Coronary artery (tissue), 2 donors: ENCODE results near the gene HSD17B8.

Experiments
- DNase-seq: peaks from one replicate; pipeline ENCODE4 v3.0.0-alpha.2; 2017; ENCODE audit warnings: low spot score
- H3K27ac ChIP-seq, 2 donors: fragments of 200-600 bp; sonication (generic); one replicate each; pipeline ENCODE4 v1.5.1; 2016 to 2019
- H3K4me3 ChIP-seq: fragments of 200-600 bp; sonication (generic); 2 replicates; pipeline ENCODE4 v1.5.1; 2016; ENCODE audit warnings: mild to moderate bottlenecking, moderate library complexity
- TF ChIP-seq, protein P1 (sequence below): fragments of 200-600 bp; sonication (generic); IDR thresholded peaks from one replicate; pipeline ENCODE4 v1.5.1; 2019; ENCODE audit warnings: antibody characterized with exemption

The HSD17B8 gene

DNA sequence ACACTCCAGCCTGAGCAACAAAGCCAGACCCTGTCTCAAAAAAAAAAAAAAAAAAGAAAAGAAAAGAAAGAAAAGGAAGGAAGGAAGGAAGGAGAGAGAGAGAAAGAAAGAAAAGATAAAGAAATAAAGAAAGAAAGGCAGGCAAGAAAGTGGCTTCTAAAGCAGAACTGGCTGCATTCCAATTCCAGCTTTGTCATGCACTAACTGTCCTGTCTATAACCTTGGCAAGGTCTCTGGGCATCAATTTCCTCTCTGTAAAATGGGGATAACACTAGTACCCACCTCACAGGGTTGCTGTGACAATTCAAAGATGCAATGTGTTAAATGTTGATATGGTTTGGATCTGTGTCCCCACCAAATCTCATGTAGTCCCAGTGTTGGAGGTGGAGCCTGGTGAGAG, 31.9 kb downstream of the HSD17B8 start:
- TF ChIP-seq, protein P1, sequence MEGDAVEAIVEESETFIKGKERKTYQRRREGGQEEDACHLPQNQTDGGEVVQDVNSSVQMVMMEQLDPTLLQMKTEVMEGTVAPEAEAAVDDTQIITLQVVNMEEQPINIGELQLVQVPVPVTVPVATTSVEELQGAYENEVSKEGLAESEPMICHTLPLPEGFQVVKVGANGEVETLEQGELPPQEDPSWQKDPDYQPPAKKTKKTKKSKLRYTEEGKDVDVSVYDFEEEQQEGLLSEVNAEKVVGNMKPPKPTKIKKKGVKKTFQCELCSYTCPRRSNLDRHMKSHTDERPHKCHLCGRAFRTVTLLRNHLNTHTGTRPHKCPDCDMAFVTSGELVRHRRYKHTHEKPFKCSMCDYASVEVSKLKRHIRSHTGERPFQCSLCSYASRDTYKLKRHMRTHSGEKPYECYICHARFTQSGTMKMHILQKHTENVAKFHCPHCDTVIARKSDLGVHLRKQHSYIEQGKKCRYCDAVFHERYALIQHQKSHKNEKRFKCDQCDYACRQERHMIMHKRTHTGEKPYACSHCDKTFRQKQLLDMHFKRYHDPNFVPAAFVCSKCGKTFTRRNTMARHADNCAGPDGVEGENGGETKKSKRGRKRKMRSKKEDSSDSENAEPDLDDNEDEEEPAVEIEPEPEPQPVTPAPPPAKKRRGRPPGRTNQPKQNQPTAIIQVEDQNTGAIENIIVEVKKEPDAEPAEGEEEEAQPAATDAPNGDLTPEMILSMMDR: no peak
- H3K4me3 ChIP-seq: no peak overlapping the region
- no peak for DNase-seq
- no peak overlapping the region for H3K27ac ChIP-seq

DNA sequence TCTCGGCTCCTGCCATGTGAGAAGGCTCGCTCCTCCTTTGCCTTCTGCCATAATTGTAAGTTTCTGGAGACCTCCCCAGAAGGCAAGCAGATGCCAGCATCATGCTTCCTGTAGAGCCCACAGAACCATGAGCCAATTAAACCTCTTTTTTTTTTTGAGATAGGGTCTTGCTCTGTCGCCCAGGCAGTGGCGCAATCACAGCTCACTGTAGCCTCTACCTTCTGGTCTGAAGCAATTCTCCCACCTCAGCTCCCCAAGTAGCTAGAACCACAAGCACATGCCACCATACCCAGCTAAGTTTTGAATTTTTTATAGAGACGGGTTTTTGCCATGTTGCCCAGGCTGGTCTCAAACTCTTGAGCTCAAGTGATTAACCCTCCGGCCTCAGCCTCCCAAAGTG, 32.4 kb downstream of the HSD17B8 start:
- TF ChIP-seq, protein P1: no peak
- no peak overlapping the region for H3K27ac ChIP-seq
- H3K4me3 ChIP-seq: no peak overlapping the region
- no peak for DNase-seq

DNA sequence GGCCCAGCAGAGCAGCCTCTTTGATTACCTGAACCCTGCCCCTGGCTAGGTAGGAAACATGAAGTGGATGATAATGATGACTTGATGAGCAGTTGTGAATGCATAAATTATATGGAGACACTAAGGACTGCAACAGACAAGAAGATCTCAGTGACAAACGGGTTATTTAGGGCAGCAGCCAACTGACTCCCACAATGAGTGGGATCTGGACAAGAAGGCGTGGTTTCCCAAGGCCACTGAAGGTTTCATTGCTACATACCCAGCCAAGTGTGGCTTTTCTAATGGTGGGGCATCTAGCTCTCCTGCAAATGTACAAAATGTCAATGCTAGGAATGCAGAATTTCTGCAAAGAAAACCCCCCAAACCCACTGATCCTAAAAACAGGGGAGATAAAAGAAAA, 33.3 kb downstream of the HSD17B8 start:
- peak; percentile 1 for DNase-seq
- TF ChIP-seq, protein P1: no peak
- H3K4me3 ChIP-seq: no peak overlapping the region
- no peak overlapping the region for H3K27ac ChIP-seq

DNA sequence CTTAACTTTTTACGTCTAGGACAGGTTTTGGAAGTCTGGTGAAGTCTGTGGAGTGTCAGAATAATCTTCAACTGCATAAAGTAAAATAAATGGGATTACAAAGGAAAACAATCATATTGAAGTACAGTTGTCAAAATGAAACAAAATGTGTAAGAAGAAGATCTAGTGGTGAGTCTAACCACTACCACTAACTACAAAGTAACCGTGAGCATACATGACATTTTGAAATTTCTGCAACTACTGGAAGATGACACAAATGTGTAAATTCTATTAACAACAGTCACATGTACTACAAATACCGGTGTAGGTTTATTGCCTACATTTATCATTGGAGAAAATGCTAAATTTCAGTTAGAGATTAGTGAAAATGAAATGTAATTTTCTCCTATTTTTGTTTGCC, 37.5 kb downstream of the HSD17B8 start:
- Histone ChIP-seq H3K27ac (no peak overlapping the region), H3K4me3 (no peak overlapping the region)
- no peak for DNase-seq
- TF ChIP-seq, protein P1: no peak

DNA sequence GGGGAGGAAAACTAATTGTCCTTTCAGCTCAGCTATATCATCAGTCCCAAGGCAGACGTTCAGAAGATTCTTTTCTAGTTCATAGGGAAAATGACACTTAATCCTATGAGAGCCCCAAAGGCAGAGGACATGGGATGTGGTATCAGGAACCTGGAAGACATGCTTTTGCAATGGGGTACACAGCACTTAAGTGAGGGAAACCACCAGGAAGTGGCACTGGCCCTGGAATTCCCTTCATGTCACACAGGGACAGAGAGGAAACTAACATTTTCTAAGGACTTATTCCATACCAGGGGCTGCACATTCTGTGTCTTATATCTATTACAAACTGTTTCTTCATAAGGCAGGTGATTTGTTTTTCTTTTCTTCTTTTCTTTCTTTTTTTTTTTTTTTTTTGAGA, 39.0 kb downstream of the HSD17B8 start:
- no peak overlapping the region for H3K27ac ChIP-seq
- DNase-seq: no peak
- H3K4me3 ChIP-seq: no peak overlapping the region
- TF ChIP-seq, protein P1: no peak

DNA sequence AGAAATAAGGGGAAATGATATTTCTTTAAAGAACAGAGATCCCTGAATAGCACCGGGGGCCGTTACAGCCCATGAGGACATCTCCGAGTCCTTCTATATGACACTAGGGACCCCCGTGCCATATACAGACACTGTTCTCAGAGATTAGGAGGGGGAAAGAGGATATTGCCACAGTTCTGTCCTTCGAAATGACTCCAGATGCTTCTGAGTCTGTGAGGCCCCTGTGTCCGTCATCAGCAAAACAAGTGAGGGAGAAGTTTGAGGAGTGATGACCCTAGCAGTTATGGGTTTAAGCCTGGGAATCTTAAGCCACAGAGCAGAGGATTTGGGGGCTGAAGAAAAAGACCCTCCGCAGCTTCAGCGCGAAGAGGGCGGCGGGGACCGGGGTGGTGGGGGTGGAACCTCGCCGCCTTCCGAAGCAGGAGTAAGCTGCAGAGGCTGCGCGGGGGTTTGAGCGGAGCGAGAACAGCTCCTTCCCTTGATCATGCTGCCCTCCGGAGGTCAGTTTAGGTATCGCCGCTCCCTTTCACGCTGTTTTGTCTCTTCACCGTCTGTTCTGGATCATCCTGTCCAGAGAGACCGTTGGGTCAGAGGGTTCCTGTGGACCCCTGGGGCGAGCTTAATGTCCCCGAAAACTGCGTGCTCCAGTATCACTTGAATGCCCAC, 43.7 kb downstream of the HSD17B8 start:
- DNase-seq: peak; percentile 90
- TF ChIP-seq, protein P1: peak; percentile 99
- H3K4me3 ChIP-seq: peak overlapping the region; percentile 76
- H3K27ac ChIP-seq: peak overlapping the region; percentile 92 to 95

DNA sequence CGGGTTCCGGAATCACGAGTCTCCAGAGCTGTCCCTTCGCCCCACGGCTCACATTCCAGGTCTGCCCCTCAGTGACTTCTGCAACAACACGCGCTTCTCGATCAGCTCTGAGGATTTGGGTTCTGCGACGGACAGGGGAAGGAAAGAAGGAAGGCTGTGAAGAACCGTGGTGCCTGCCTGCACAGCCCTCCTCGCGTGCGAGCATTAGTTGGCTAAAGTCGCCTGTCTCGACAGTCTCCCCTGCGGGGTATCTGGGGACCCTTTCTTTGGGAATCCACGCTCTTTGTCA, 44.1 kb downstream of the HSD17B8 start:
- Histone ChIP-seq H3K27ac (peak overlapping the region; percentile 92 to 95), H3K4me3 (peak overlapping the region; percentile 76)
- TF ChIP-seq, protein P1: no peak
- DNase-seq: no peak
